PFSK-1 (cell line): ENCODE measurements around the gene IGF1R.
A peak's percentile ranks its signal among the peaks of the same experiment; 100 is the strongest.

Source experiments
- FOXP2 ChIP-seq: optimal IDR thresholded peaks from 2 replicates; pipeline ENCODE3; 2011; ENCODE audit warnings: borderline replicate concordance, control low read depth, inconsistent platforms; ENCODE audit not compliant: insufficient read depth; ENCODE audit errors: extremely low read length, extremely low read depth
- POLR2AphosphoS5 ChIP-seq: IDR thresholded peaks from 2 replicates; pipeline ENCODE4 v1.6.1; 2012; ENCODE audit warnings: low read depth, mild to moderate bottlenecking, control low read depth, low read length, moderate library complexity
- REST ChIP-seq, 2 experiments: IDR thresholded peaks; 2 replicates each; pipeline versions ENCODE4 v1.6.1 to v1.8.0; 2011 to 2012; ENCODE audit warnings: low read depth in 2 of 2, low read length in 2 of 2, control low read depth in 1 of 2, inconsistent platforms in 1 of 2, mild to moderate bottlenecking in 1 of 2, moderate library complexity in 1 of 2; ENCODE audit not compliant: insufficient read depth in 1 of 2
- SIN3A ChIP-seq: IDR thresholded peaks from 2 replicates; pipeline ENCODE4 v1.6.1; 2012; ENCODE audit warnings: mild to moderate bottlenecking, low read length, moderate library complexity, borderline replicate concordance; ENCODE audit not compliant: insufficient read depth
- TAF1 ChIP-seq: IDR thresholded peaks from 2 replicates; pipeline ENCODE4 v1.6.1; 2012; ENCODE audit warnings: low read length, control low read depth, borderline replicate concordance; ENCODE audit not compliant: insufficient read depth

The IGF1R gene

GRCh38 chr15:98791046-98791701 lies 142.8 kb downstream of the IGF1R start:
- TF ChIP-seq POLR2AphosphoS5 (no peak), SIN3A (no peak), TAF1 (no peak), FOXP2 (no peak), REST (IDR thresholded peaks at IDR 0.05; ENCODE audit: insufficient read depth in 1 of 2, low read depth in 2 of 2, low read length in 2 of 2) (no peak)

- TF ChIP-seq FOXP2 (no peak), SIN3A (no peak), TAF1 (no peak), REST (IDR thresholded peaks at IDR 0.05; ENCODE audit: insufficient read depth in 1 of 2, low read depth in 2 of 2, low read length in 2 of 2) (no peak), POLR2AphosphoS5 (no peak)
Observed at GRCh38 chr15:98792117-98792516, 143.8 kb downstream of the IGF1R start.

GRCh38 chr15:98794211-98794610 lies 145.9 kb downstream of the IGF1R start:
- no peak for TF ChIP-seq POLR2AphosphoS5
- no peak for TF ChIP-seq REST (IDR thresholded peaks at IDR 0.05; ENCODE audit: insufficient read depth in 1 of 2, low read depth in 2 of 2, low read length in 2 of 2)
- no peak for TF ChIP-seq SIN3A
- TF ChIP-seq FOXP2: no peak
- TF ChIP-seq TAF1: no peak

- TF ChIP-seq POLR2AphosphoS5 (no peak), TAF1 (no peak), FOXP2 (peak; percentile 53), SIN3A (no peak), REST (IDR thresholded peaks at IDR 0.05; ENCODE audit: insufficient read depth in 1 of 2, low read depth in 2 of 2, low read length in 2 of 2) (no peak)
Observed at GRCh38 chr15:98794748-98795147, 146.4 kb downstream of the IGF1R start.
